Stimulated activated CD4-positive, alpha-beta T cell treated with anti-CD3 and anti-CD28 coated beads, Interleukin-2, amount 100 ng/mL, for 4 hours (primary cell): ENCODE data around the gene BMERB1.
"Not testable (repeated sequence)": the region's sequence is repeated elsewhere in the genome, so short reads cannot be mapped to it uniquely, and the experiment has no call there.

Experiments
- DNase-seq: peaks from one replicate; pipeline ENCODE4 v3.0.0-alpha.2; 2020; ENCODE audit warnings: low read depth

The BMERB1 gene

GRCh38 chr16:15594711-15595320 lies 160.4 kb downstream of the BMERB1 start:
- DNase-seq, result no peak

GRCh38 chr16:15597135-15597534 lies 162.7 kb downstream of the BMERB1 start:
- DNase-seq, result no peak

GRCh38 chr16:15597822-15598647 lies 163.6 kb downstream of the BMERB1 start:
- DNase-seq, result no peak

GRCh38 chr16:15598648-15599190 lies 164.3 kb downstream of the BMERB1 start:
- no peak for DNase-seq

GRCh38 chr16:15599303-15600070 lies 165.1 kb downstream of the BMERB1 start:
- no peak for DNase-seq

- no peak for DNase-seq
Observed at GRCh38 chr16:15601212-15601879, 167.0 kb downstream of the BMERB1 start.

GRCh38 chr16:15602285-15603044 lies 168.1 kb downstream of the BMERB1 start:
- DNase-seq, result no peak

- DNase-seq, result no peak
Observed at GRCh38 chr16:15604460-15605440, 170.4 kb downstream of the BMERB1 start.

GRCh38 chr16:15605839-15606517 lies 171.6 kb downstream of the BMERB1 start:
- no peak for DNase-seq

- no peak for DNase-seq
Observed at GRCh38 chr16:15606518-15607220, 172.3 kb downstream of the BMERB1 start.

GRCh38 chr16:15607221-15607699 lies 172.9 kb downstream of the BMERB1 start:
- DNase-seq, result not testable (repeated sequence)

- DNase-seq, result no peak
Observed at GRCh38 chr16:15607700-15608396, 173.5 kb downstream of the BMERB1 start.

- DNase-seq, result no peak
Observed at GRCh38 chr16:15608398-15609285, 174.3 kb downstream of the BMERB1 start.

- no peak for DNase-seq
Observed at GRCh38 chr16:15609286-15609649, 174.9 kb downstream of the BMERB1 start.

GRCh38 chr16:15610369-15610871 lies 176.0 kb downstream of the BMERB1 start:
- DNase-seq, result no peak

GRCh38 chr16:15611610-15612009 lies 177.2 kb downstream of the BMERB1 start:
- no peak for DNase-seq

GRCh38 chr16:15613676-15614075 lies 179.3 kb downstream of the BMERB1 start:
- no peak for DNase-seq
